GM18508 (cell line): Measurements from ENCODE around the gene FOXP1.
A peak's percentile ranks its signal among the peaks of the same experiment; 100 is the strongest.

Source experiments
- ATAC-seq: cut with Tn5 transposase; IDR thresholded peaks from one replicate; pipeline ENCODE4 v1.9.1; 2021; ENCODE audit warnings: moderate number of reproducible peaks; ENCODE audit not compliant: insufficient read depth, unreplicated experiment

FOXP1 gene

DNA sequence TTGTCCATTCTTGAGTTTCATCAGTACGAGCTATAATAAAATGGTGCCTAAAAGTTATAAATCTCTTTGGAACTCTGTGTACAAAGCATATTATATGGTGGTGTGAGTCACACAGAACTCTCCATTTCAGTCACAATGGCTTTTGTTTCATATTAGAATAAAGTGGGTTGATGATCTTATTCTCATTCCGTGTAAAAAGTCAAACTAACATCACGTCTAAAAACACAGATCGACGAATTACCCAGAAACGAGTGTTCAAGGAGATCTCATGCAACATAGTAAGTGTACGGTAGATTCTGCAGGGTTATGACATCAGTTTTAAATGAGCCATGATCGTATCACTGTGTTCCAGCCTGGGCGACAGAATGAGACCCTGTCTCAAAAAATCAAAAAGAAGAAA is 122.4 kb downstream of the FOXP1 start:
- ATAC-seq = no peak

DNA sequence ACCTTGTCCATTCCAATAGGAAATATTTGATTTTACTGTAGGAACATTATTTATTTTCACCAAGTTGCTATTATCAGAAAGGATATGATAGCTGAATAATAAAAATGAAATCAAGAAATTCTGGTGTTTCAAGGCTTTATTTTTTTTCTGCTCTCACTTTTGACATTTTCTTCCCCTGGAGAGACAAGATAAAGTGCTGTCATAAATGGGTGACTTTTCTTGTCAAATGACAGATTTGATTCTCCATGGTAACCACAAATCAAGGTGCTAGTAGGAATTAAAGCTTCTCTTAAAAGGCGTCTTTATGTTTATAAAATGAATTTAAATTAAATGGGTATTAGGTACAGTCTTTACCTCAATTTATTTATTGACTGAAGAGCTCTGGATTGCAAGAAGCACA is 124.6 kb downstream of the FOXP1 start:
- no peak for ATAC-seq

DNA sequence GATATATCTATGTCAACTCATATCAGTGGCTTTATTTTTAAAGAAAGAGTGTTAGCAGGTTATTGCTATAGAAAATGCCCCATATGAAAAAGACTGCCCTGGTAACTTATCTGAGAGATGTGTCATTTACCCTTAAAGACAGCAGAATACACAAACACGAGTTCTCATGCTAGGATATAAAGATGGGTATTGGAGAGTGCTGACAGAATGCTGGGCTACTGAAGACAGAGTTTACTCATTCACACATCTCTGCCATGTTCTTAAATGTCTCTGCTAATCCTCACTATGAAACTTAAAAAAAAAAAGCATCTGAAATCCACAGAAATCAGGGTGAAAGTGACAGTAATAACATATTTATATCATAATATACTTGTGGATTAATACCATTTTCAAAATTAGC is 126.7 kb downstream of the FOXP1 start:
- ATAC-seq = no peak

DNA sequence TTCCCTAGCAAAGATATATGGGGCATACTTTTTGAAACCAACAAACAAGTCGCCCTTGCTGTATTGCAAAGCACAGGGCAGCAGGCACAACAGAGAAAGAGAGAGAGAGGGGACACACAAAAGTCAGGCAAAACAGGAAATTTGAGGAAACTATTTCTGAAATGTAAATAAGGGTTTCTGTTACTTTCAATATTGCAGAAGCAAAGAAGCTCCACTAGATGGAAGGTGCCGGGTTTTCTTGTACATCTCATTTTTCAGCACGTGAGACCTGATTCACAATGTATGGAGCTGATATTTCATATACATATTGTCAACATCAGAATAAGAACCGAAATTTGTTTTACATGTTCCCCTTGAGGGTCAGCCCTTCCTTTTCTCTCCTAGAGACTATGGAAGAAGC is 127.4 kb downstream of the FOXP1 start:
- no peak for ATAC-seq

DNA sequence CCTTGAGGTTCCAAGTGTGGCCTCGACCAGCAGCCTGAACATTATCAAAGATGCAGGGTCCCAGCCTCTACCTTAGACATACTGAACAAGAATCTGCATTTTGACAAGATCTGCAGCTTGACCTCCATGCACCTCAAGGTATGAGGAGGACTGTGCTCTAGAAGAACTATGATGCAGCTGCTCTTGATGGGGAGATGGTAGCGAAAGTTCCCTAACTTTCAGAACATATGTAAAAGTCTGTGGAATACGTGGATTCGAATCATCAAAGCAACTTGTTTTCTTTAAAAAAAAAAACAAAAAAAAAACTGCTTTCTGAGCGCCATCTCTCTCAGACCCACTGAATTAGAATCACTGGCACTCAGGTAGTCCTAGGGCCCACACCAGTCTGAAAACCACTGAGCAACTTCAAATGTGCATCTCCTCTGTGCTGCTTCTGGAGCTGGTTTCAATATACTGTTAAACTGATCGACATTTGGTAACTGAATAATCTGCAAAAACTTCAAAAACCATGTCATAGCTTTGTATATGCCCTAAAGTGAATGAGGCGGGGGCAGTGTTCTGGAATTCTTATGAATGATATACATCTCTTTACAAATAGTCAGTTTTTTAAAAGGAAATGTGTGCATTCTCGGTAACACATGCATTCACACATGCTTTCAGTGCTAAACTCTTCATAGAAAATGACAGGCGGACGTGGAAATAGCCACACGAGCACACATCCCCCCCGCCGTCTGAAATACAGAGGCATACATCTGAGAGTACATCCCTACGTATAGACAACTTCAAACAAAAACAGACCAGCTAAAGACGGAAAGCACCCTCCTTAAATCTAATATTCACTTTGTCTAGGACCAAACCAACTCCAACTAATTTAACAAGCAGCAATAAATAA is 128.8 kb downstream of the FOXP1 start:
- no peak for ATAC-seq

DNA sequence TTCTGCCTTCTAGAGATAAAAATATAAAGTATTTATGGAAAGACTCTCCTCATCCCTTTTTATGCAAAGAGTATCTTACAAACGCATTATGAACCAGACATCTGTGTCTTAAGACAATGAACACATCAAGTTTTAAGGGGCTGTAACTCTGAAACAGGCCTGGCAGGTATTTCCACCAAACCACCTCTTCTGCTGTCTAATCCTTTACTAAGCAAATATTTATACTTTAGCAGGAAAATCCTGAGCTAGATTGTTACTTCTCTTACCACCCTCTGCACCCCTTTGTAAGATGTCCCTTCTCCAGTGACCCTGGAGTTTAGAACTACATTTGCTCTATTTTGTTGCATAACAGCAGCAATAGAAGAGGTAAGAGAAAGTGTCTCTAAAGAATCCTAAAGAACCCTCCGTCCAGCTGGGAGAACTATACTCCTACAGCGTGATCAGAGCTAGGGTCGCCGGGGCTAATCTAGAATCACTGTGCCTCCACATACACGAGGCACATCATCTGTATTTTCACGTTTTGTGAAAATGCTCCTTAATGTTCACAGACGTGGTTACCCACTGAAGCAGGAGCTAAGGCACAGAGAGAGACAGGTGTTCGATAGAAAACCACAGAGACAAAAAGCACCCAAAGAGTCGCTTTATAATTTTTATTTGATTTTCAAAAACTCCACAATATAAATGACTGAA is 129.6 kb downstream of the FOXP1 start:
- ATAC-seq = no peak

DNA sequence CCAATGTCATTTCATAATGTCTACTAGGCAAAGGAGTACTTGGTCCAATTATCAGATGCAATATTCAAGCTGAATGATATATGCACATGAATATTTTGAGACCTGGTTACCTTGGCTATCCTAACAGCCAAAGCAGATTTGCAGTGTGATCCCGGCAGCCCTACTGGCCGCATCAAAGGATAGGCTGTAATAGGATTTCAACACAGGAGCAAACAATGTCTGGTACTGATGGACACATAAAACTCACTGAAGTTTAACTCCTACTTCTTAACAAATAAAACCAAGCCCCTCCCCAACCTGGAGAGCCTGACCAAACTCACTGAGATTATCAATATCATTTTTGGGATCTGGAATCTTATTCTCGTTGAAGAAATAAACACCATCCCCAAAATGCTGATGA is 130.2 kb downstream of the FOXP1 start:
- ATAC-seq = no peak

DNA sequence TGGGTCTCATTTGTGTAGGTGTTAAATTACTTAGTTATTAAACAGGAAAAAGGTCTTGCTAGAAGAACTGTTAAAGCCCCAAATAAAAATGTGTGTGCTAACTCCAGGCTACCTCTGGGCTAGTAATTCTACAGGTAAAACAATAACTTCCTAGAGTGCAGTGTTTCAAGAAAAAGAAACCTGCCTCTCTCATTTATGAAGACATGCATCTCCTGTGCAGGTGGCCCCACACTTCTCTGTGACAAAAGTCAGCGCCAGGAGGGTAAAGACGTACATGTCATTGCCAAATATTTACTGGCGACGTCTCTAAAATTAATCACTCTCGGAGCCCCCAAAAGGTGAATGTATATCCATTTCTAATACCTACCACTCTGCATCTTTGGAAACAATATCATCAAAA is 131.7 kb downstream of the FOXP1 start:
- ATAC-seq = no peak

DNA sequence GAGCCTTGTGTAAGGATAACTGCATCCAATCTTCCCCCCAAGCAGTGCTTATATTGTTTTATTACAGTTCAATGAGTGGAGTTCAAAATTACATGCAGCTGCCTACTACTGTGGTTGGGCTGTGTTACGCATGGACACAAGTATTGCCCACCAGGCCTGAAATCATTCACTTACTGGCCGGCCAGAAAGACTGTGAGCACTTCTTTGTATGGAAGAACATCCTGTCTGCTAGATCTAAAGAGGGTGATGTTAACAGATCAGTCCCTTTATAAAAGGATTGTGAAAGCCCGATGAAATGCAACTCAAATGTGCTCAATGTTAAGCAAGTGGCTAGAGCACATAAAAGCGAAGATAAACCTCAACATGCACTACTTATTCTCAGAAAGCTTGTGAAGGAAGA is 132.5 kb downstream of the FOXP1 start:
- no peak for ATAC-seq

DNA sequence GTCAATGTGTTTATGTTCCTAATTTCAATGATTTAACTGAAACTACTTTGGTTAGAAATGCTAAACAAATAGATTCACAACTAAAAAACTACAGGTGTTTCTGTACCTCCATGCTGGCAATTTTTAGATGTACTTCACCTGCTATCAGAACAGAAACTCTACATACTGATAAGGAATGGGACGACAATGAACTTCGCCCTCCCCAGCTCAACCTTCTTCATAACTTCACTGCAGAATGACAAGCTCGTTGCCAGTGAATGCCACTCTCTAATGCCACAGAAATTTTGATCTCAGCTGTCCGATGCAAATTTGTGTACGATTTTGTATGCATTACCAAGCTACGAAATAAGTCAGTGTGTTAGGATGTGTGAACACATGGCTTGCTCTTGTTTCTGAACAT is 133.4 kb downstream of the FOXP1 start:
- ATAC-seq = no peak

DNA sequence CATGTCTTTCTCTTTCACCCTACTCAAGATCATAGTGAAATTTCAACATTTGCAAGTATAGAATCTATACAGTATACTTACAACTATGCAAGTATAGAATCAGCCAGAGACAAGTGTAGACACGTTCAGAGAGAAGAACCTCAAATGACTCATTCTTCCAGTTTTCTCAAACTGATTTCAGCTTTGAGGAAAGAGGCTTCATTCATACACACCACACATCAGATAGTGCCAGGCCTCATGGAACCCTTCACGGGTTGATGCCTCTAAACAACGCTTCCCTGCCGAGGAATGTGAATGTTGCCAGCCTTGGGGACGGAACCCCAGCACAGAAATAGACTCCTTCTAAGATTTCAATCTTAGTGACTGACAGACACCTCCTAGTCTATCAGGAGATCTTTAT is 135.7 kb downstream of the FOXP1 start:
- no peak for ATAC-seq

DNA sequence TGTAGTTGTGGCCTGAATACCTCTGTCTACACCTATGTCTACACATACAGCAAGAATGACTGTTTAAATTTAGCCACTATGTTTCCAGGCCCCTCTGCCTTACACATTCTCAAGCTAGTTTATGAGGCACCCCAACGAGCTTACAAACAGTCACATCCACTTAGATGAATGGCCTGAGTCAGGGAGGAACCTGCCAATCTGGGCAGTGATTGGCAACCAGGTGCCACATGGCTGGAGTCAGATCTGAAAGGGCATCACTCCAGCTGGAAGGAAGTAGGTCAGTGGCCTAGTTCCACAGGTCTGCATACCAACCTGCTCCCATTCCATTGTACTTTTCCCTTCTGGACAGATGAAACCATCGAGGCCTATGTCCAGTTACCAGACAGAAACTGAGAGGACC is 136.3 kb downstream of the FOXP1 start:
- ATAC-seq = no peak

DNA sequence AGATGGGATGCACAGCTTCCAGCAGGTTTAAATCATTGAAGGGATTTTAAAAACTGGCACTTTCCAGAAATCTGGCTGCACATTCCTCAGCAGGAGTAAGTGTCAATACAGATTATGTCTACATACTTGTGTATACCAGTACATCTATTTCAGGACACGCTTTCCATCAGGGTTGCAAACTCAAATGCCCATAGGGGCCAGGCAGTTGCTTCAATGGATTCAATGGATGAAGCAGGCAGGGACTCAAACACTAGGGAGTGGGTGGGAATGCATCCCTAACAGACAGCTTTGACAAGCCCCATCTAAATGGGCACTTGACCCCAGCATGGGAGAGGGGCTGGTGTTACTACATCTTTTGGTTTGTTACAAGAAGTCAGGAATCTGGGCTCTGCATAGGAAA is 136.8 kb downstream of the FOXP1 start:
- no peak for ATAC-seq

DNA sequence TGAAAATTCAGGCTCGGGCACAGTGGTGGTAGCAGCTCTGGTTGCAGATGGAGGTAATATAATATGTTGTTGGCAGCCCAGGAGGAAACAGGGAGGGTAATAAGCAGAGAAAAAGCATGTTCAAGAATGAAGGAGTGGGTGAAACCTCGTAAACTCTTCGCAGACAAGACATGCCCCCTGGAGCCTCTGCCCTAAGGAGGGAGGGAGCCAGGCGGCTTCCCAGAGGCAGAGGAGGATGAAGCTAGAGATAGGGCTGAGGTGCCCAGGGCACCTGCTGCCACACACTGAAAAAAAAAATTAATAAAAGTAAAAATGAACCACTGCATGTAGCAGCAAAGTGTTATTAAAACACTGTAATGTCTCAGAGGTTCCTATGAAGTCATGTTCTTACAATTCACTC is 137.3 kb downstream of the FOXP1 start:
- no peak for ATAC-seq

DNA sequence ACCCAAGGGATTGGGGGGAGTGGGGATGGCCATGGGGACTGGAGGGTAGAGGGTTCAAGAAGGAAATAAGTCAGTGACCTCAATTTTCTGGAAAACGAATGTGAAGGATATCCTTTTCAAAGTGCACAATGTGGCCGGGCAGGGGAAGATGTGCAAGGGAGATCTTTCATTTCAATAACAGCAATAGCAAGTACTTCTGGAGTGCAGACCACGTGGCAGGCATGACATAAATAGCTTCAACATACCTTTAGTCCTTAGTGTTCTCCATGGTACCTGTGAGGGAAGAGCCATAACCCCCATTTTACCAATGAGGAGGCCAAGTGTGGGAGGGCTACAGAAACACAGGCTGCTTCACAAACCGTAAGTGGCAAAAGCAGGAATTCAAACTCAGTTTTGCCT is 138.7 kb downstream of the FOXP1 start:
- no peak for ATAC-seq

DNA sequence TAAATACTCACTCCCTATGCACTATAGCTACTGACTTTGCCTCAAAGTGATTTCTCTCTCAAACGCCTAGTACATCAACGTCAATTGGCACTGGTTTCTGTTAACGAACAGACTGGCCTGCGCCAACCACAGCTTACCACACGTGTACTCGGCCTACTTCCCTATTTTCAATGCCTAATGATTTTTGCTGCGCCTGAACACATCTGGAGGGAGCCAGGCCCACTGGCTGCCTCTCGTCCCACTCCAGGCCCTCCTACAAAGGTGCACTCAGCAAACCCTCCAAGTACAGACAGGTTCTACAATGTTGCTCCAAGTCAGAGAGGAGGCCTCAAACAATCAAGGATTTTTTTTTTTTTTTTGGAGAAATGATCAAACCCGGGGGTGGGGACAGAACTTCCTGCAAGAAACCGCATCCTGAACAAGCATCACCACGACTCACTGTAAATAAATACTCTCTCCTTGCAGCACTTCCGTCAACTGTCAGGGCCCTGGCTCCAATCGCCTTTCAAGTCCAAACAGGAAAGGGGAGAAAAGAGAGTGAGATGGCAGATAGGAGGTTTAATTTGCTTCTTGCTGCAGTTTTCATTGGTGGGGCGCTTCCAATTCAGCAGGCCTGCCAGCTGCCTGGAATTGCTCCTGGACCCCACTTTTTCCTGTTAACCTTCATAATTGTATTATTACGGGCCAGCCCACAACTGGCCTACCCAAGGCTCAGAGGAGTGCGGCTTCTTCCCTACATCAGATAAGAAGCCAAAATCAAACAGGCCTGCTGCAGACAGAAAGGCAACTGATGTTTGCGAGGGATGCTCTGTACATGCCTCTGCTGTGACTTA is 139.3 kb downstream of the FOXP1 start:
- peak; percentile 93 for ATAC-seq

DNA sequence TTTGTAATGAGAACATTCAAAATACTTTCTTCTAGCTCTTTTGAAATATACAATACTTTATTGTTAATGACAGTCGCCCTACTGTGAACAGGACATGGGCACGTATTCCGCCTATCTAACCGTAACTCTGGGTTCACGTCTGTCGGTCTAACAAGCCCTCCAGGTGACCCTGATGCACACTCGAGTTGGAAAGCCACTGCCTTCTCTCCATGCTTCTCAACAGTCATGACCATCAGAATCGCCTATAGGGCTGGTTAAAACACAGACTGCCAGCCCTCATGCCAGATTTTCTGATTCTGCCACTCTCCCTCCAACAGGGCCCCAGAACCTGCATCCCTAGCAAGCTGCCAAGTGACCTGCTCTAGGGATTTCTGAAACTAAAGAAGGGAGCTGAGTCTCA is 140.2 kb downstream of the FOXP1 start:
- no peak for ATAC-seq

DNA sequence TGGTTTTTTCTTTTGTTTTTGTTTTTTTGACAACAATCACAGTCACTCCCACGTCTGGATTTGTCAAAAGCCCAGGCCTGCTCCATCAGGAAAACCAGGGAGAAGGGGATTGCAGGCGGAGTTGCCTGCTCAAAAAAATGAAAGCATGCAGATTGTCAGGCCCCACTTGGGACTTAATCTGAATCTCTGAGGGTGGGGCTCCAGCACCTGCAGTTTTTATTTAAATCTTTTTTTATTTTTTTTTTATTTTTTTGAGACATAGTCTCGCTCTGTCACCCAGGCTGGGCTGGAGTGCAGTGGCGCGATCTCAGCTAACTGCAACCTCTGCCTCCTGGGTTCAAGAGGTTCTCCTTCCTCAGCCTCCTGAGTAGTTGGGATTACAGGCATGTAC is 140.9 kb downstream of the FOXP1 start:
- no peak for ATAC-seq

DNA sequence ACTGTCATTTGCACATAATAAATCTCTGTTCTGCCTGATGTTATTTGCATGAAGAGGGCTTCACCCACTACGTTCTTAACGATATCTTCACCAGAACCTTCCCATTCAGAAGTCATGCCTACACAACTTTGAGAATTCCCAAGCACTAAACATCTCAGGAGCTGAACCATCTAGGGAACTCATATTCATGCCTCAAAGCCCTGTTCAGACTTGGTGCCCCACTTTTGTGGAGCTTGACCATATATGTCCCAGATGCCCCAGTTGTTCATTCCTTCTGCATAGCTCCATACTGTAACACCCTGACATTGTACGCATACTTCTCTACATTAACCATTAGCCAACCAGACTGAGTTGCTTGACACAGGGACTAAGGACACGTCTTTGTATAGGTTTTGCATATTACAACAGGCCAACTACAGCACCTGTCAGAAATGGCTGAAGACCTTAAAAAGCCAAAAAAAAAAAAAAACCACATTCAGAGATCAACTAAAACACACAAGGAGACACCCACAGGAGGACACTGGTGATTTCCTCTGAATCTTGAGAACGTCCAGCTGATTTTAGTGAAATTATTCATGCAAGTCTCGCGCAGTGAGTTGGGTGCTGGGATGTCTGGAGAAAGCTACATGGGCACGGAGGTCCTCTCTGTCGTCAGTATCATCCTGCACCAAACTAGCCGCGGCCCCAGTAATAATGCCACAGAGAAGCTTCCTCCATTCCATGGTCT is 141.4 kb downstream of the FOXP1 start:
- no peak for ATAC-seq

DNA sequence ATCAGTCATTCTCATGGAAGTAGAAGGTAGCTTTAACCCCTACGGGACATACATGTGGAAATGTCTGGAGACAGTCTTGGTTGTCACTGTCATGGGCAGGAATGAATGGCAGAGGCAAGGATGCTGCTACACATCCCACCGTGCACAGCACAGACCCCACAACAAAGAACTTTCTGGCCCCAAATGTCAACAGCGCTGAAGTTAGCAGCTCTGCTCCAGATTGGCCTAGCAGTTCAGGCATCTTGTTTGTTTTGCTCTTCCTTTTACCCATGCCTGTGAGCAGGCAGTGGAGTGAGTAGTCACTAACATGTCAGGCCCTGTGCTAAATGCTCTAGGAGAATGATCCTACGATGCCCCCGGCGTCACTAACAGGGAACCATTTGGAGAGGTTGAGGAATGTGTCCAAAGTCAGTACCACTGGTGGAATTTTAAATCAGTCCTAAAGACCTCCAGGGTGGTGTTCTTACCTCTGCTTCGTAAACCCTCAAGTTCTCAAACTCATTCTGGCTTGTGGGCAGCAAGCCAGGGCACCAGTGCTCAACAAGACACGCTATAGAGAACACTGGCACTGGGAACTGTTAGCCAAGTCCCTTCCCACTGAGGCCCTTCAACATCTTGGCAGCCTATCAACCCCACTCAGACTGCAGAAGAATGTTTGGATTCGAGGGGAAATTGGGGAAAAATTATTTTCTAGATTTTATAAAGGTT is 142.2 kb downstream of the FOXP1 start:
- ATAC-seq = no peak
